HG02885 (cell line): ENCODE data around the gene UCMA.
"Not testable (repeated sequence)": the region's sequence is repeated elsewhere in the genome, so short reads cannot be mapped to it uniquely, and the experiment has no call there.

Source experiments
- ATAC-seq: cut with Tn5 transposase; IDR thresholded peaks from one replicate; pipeline ENCODE4 v1.9.1; 2021; ENCODE audit warnings: mild to moderate bottlenecking; ENCODE audit not compliant: unreplicated experiment, poor library complexity

UCMA gene, protein sequence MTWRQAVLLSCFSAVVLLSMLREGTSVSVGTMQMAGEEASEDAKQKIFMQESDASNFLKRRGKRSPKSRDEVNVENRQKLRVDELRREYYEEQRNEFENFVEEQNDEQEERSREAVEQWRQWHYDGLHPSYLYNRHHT

GRCh38 chr10:13234172-13234571 lies at the start of gene UCMA:
TSS of gene UCMA (minus strand) at chr10:13234374. CDS start at chr10:13234258, 116 bp downstream.
- no peak for ATAC-seq

DNA sequence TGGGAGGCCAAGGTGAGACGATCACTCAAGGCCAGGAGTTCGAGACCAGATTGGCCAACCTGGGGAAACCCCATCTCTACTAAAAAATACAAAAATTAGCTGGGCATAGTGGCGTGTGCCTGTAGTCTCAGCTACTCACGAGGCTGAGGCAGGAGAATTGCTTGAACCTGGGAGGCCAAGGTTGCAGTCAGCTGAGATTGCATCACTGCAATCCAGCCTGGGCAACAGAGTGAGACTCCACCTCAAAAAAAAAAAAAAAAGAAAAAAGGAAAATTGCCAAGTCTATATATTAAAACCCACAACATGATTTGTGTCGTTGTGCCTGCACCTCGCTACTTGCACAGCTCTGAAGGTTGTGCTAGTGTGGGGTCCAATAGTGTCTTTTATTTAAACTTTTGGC lies 48.2 kb upstream of the UCMA start:
- ATAC-seq, result not testable (repeated sequence)

GRCh38 chr10:13276749-13277365 lies 42.7 kb upstream of the UCMA start:
- ATAC-seq, result no peak

DNA sequence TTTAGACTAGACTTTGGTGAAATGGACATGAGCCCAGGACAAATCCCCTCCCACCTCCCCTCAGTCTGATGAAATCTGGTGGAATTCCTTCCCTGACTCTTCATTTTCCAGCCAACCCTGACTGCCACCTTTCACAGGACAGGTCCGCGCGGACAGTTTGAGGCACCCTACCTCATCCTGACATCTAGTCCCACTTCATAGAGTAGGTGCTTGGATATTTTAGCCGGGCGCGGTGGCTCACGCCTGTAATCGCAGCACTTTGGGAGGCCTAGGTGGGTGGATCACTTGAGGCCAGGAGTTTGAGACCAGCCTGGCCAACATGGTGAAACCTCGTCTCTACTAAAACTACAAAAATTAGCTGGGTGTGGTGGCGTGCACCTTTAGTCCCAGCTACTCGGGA lies 42.0 kb upstream of the UCMA start:
- not testable (repeated sequence) for ATAC-seq

DNA sequence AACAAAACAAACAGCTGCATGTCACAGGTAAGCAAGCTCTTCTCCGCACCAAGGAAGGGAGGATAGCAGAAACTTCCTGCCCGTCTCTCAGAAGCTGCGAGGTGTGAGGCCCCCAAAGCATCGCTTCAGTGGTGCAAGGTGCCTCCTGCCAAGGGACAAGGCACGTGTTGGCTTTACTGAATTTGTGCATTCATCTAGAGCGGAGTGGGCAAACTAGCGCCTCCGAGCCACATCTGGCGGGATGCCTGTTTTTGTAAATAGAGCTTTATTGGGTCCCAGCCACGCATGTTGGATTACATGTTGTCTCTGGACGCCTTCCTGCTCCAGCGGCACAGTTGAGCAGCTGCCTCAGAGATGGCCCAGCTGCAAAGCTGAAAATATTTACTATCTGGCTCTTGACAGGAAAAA lies 38.0 kb upstream of the UCMA start:
- peak; percentile 14 for ATAC-seq

DNA sequence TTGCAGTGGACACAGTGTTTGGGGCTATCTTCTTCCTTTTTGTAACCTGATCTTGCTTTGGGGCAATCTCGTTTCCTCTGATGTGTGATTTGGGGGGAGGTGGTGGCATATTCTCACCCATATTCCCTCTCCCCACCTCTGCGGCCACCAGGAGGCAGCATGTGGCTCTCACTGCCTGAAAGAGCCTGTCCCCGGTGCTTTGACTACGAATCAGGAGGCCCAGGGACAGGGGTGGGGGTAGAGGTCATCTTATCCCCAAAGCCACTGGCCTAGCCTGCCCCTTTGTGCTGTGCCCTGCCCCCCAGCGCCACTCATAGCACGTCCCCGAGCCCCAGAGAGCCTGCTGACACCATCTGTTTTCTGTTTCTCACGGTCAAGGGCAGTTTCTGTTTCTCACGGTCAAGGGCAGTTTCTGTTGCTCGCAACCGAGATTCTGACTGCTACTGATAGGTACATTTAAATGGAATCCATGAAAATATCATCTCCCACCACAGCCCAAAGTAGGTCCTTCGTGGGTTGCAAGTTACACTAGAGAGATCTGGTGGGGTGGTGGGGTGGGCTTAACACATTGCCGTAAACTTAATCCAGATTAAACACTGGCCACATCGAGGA lies 37.5 kb upstream of the UCMA start:
- ATAC-seq, result peak; percentile 91

- no peak for ATAC-seq
These were observed 36.8 kb upstream of the UCMA start for GRCh38 chr10:13270877-13271551.

GRCh38 chr10:13268841-13269240 lies 34.7 kb upstream of the UCMA start:
- no peak for ATAC-seq

DNA sequence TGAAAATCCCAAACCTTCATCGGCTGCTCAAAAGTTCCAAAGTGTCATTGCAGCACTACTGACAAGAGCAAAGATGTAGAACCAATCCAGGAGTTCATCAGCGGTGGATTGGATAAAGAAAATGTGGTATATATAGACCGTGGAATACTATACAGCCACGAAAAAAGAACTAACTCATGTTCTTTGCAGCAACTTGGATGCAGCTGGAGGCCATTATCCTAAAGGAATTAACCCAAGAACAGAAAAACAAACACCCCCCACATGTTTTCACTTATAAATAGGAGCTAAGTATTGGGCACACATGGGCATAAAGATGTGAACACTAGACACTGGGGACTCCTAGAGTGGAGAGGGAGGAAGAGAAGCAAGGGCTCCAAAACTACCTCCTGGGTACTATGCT lies 34.1 kb upstream of the UCMA start:
- ATAC-seq, result no peak

DNA sequence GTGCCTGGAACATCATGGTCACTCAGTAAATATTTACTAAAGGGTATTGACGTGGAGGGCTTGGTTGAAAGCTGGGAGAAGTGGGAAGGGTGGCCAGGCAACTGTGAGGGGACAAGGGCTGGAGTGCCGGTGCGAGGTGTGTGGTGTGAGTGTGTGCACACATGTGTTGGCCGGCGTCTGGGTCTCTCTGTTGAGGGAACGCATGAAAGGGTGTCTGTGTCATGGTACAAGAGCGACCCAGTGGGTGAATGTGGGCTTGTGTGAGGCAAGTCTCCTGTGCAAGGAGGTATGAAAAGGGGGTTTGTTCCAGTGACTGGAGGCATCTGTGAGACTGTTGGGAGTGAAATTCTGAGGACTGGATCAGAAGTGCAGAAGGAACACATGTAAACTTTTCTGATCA lies 29.4 kb upstream of the UCMA start:
- no peak for ATAC-seq

DNA sequence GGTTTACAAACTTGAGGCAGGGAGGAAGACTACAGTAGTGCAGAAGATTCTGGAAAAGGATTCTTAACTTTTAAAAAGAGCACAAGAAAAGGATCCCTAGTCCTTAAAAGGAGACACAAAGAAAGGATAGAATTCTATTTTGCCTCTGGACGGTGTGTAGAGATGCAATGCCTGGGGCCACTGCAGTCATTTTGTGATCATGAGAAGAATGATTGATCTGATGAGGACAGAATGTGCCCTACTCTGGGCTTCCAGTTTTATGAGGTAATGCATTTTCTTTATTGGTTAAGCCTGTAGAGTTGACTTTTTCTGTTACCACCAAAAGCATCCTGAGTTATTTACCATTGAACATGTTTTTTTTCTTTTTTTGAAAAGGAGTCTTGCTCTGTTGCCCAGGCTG lies 28.3 kb upstream of the UCMA start:
- no peak for ATAC-seq

DNA sequence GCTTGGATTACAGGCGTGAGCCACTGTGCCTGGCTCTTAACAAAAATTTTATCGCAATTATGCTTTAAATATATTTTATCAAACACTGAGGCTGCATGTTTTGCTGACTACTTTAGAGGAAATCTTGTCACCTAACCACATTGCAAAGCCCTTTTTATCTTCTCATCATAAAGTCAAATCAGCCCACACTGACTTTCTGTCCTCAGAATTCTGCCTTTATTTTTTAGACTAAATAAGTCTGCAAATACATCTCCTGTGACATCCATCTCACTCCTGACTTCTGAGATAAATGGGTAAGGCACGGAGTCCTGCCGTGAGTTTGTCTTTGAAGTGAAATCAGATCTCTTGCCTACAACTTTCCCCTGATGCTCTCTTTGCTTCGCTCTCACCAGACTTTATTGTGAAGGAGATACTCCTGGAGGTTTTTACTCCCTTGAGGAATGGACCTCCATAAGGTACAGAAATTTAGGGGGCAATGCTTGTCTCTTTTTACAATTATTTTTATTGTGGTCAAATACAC lies 23.5 kb upstream of the UCMA start:
- ATAC-seq, result no peak

DNA sequence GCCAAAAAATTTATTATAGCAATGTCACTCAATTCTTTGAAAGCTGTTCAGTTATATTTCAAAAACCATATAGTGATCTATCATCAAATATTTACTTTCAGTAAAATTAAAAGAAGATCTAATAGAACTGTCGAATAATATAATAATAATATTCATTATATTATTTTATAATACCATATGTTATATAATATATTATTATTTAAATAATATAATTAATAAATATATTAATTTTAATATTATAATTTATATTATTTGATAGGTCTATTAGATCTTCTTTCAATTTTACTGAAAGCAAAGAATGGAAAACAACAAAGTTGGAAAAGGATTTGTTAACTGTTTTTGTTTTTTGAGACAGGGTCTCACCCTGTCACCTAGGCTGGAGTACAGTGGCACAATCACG lies 22.5 kb upstream of the UCMA start:
- no peak for ATAC-seq

DNA sequence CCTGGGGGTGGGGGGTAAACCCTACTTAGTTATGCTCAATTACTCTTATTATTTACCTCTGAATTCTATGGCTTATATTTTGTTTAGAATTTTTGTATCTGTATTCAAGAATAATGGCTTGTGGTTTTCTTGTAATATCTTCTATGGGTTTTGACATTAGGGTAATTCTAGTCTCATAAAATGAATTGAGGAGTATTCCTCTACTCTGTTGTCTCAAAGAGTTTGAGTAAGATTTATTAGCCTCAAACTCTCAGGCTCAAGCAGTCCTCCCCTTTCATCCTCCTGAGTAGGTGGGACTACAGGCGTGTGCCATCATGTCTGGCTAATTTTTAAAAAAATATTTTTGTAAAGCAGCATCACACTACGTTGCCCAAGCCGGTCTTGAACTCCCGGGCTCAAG lies 19.6 kb upstream of the UCMA start:
- ATAC-seq, result no peak

DNA sequence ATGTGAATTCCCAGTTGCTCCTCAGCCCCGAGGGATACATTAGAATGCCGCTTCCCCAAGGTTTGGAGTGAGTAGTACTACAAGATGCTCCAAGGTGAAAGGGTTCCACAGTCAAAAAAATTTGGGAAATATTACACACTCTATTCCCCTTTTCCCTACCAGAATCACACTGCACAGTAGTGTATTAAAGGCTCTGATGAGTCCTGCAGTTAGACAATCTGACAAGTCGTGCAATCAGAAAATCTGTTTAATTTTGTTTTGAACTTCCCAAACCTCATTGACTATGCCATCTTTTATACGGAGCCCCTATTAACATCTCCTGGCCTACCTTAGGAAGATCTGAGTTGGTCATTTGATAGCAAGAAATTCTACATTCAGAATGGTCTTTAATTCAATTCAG lies 13.6 kb upstream of the UCMA start:
- no peak for ATAC-seq

- no peak for ATAC-seq
These were observed 13.1 kb upstream of the UCMA start for GRCh38 chr10:13247246-13247645.

DNA sequence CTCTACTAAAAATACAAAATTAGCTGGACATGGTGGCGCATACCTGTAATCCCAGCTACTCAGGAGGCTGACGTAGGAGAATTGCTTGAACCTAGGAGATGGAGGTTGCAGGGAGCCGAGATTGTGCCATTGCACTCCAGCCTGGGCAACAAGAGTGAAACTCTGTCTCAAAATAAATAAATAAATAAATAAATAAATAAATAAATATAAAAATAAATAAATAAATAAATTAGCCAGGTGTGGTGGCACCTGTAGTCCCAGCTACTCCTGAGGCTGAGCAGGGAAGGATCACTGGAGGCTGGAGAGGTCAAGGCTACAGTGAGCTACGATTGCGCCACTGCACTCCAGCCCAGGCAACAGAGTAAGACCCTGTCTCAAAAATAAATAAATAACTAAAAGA lies 8.1 kb upstream of the UCMA start:
- ATAC-seq, result not testable (repeated sequence)

- ATAC-seq, result no peak
These were observed 7.4 kb upstream of the UCMA start for GRCh38 chr10:13241613-13242012.

GRCh38 chr10:13239923-13240322 lies 5.7 kb upstream of the UCMA start:
- no peak for ATAC-seq

GRCh38 chr10:13238271-13239077 lies 4.3 kb upstream of the UCMA start:
- no peak for ATAC-seq
